GM12878 (cell line): ENCODE data around the gene TACR1.

Source experiments
- BCL11A ChIP-seq: IDR thresholded peaks from 2 replicates; pipeline ENCODE4 v1.6.1; 2011; ENCODE audit warnings: low read depth, low read length
- BHLHE40 ChIP-seq, 2 experiments: fragments of 450-650 bp in 1 of 2; IDR thresholded peaks; 2 replicates each; pipeline ENCODE4 v1.6.1; 2011 to 2017; ENCODE audit warnings: low read depth in 2 of 2, borderline replicate concordance in 1 of 2, improper control_type of control experiment in 1 of 2, low read length in 1 of 2, mild to moderate bottlenecking in 1 of 2
- CHD1 ChIP-seq: IDR thresholded peaks from 2 replicates; pipeline ENCODE4 v1.6.1; 2012; ENCODE audit warnings: low read depth, low read length, improper control_type of control experiment
- CTCF ChIP-seq, 3 experiments: IDR thresholded peaks in 2 of 3; conservative IDR thresholded peaks in 1 of 3; 2 replicates each; pipeline ENCODE4 v1.5.1; 2011; ENCODE audit warnings: low read depth in 3 of 3, low read length in 3 of 3, mild to moderate bottlenecking in 3 of 3, control low read depth in 2 of 3, moderate library complexity in 2 of 3, inconsistent platforms in 1 of 3, mixed read lengths in 1 of 3; ENCODE audit not compliant: control insufficient read depth in 2 of 3, insufficient read depth in 1 of 3; ENCODE audit errors: extremely low read depth in 1 of 3
- FOXK2 ChIP-seq: fragments of 450-650 bp; IDR thresholded peaks from 2 replicates; pipeline ENCODE4 v1.6.1; 2017; ENCODE audit warnings: mild to moderate bottlenecking, moderate library complexity
- NBN ChIP-seq: fragments of 450-650 bp; IDR thresholded peaks from 2 replicates; pipeline ENCODE4 v1.6.1; 2016
- PAX5 ChIP-seq: IDR thresholded peaks from 2 replicates; pipeline ENCODE4 v1.6.1; 2011; ENCODE audit warnings: low read depth, low read length, borderline replicate concordance
- POLR2A ChIP-seq: IDR thresholded peaks from 2 replicates; pipeline ENCODE4 v1.6.1; 2011; ENCODE audit warnings: low read depth, mild to moderate bottlenecking, low read length
- RCOR1 ChIP-seq: conservative IDR thresholded peaks from 2 replicates; pipeline ENCODE4 v1.6.1; 2012; ENCODE audit warnings: low read depth, low read length, improper control_type of control experiment
- REST ChIP-seq: IDR thresholded peaks from 2 replicates; pipeline ENCODE4 v1.6.1; 2012; ENCODE audit warnings: mild to moderate bottlenecking, low read depth, low read length
- TAF1 ChIP-seq: IDR thresholded peaks from 2 replicates; pipeline ENCODE4 v1.6.1; 2011; ENCODE audit warnings: mild to moderate bottlenecking, low read depth, low read length, borderline replicate concordance
- ZBTB33 ChIP-seq: fragments of 450-650 bp; IDR thresholded peaks from 2 replicates; pipeline ENCODE4 v1.6.1; 2017; ENCODE audit warnings: mild to moderate bottlenecking
- ZNF274 ChIP-seq: IDR thresholded peaks from one replicate; pipeline ENCODE4 v1.8.0; 2011; ENCODE audit not compliant: insufficient read length, insufficient read depth
- ZNF687 ChIP-seq: fragments of 450-650 bp; IDR thresholded peaks from 2 replicates; pipeline ENCODE4 v1.6.1; 2017; ENCODE audit warnings: mild to moderate bottlenecking, moderate library complexity

GRCh38 chr2:75210409-75210808 is 11.1 kb upstream of the TACR1 start:
- TF ChIP-seq ZNF687 (no peak), CTCF (IDR thresholded peaks at IDR 0.05 in 2 of 3, conservative IDR thresholded peaks at IDR 0.05 in 1 of 3; ENCODE audit: control insufficient read depth in 2 of 3, extremely low read depth in 1 of 3, insufficient read depth in 1 of 3, low read depth in 3 of 3, low read length in 3 of 3) (no peak), FOXK2 (no peak), REST (no peak), POLR2A (no peak), BCL11A (no peak), PAX5 (no peak), BHLHE40 (IDR thresholded peaks at IDR 0.05; ENCODE audit: borderline replicate concordance in 1 of 2, low read depth in 2 of 2, low read length in 1 of 2) (no peak), ZBTB33 (no peak), NBN (no peak), ZNF274 (no peak), CHD1 (no peak), RCOR1 (no peak), TAF1 (no peak)
